GM21723 (cell line): ENCODE measurements around the gene CD70.
"Not testable (repeated sequence)": the region's sequence is repeated elsewhere in the genome, so short reads cannot be mapped to it uniquely, and the experiment has no call there.

Experiments used
- ATAC-seq: cut with Tn5 transposase; IDR thresholded peaks from one replicate; pipeline ENCODE4 v1.9.1; 2021; ENCODE audit warnings: mild to moderate bottlenecking, moderate library complexity; ENCODE audit not compliant: unreplicated experiment

Gene CD70, protein sequence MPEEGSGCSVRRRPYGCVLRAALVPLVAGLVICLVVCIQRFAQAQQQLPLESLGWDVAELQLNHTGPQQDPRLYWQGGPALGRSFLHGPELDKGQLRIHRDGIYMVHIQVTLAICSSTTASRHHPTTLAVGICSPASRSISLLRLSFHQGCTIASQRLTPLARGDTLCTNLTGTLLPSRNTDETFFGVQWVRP

GRCh38 chr19:6590827-6591319 lies at the start of gene CD70:
Gene CD70 (minus strand): TSS chr19:6591150. CDS start chr19:6591002, 148 bp downstream.
- peak; percentile 60 for ATAC-seq

GRCh38 chr19:6640333-6640732 lies 49.4 kb upstream of the CD70 start:
- ATAC-seq = not testable (repeated sequence)

- no peak for ATAC-seq
Measured at GRCh38 chr19:6639439-6639838, 48.5 kb upstream of the CD70 start.

GRCh38 chr19:6633456-6633813 lies 42.5 kb upstream of the CD70 start:
- ATAC-seq = not testable (repeated sequence)

- ATAC-seq = not testable (repeated sequence)
Measured at GRCh38 chr19:6632747-6633455, 42.0 kb upstream of the CD70 start.

DNA sequence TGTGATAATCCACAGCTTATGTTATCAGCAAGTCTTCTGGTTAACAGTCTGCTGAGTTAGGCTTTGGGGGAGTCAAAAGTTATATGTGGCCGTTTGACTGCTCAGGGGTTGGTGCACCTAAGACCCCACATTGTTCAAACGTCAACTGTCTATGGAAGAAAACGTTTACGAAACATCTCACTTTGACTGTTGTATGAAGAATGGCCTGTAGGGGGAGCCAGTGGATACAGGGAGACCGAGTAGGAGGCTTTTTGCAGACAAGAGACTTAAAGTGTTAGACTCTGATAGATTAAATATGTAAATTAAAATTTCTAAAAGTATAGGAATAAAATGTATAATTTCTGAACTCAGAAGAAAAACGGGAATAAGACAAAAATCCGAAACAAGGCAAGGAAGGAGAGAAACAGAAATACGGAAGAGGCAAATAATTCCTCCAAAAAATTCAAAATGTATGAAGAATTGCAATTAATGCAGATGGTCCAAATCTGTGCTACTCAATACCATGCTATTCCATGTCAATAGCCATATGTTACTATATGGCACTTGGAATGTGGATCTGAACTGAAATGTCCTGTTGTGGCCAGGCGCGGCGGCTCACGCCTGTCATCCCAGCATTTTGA lies 41.2 kb upstream of the CD70 start:
- ATAC-seq = no peak

GRCh38 chr19:6626764-6627163 lies 35.8 kb upstream of the CD70 start:
- ATAC-seq = no peak

- ATAC-seq = no peak
Measured at GRCh38 chr19:6617374-6617773, 26.4 kb upstream of the CD70 start.

- ATAC-seq = no peak
Measured at GRCh38 chr19:6616011-6616410, 25.1 kb upstream of the CD70 start.

DNA sequence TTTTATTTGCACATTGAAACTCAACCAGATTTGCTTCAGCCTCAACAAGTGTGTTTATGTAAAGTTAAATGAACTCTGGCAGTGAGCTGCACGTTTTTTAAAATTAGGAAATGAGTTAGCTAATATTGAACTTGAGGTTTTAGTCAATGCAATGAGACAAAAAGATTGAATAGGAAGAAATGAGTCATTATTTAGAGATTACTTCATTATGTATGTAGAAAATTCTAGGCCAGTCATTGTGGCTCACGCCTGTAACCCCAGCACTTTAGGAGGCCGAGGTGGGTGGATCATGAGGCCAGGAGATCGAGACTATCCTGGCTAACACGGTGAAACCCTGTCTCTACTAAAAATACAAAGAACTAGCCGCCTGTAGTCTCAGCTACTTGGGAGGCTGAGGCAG lies 22.8 kb upstream of the CD70 start:
- ATAC-seq = no peak

DNA sequence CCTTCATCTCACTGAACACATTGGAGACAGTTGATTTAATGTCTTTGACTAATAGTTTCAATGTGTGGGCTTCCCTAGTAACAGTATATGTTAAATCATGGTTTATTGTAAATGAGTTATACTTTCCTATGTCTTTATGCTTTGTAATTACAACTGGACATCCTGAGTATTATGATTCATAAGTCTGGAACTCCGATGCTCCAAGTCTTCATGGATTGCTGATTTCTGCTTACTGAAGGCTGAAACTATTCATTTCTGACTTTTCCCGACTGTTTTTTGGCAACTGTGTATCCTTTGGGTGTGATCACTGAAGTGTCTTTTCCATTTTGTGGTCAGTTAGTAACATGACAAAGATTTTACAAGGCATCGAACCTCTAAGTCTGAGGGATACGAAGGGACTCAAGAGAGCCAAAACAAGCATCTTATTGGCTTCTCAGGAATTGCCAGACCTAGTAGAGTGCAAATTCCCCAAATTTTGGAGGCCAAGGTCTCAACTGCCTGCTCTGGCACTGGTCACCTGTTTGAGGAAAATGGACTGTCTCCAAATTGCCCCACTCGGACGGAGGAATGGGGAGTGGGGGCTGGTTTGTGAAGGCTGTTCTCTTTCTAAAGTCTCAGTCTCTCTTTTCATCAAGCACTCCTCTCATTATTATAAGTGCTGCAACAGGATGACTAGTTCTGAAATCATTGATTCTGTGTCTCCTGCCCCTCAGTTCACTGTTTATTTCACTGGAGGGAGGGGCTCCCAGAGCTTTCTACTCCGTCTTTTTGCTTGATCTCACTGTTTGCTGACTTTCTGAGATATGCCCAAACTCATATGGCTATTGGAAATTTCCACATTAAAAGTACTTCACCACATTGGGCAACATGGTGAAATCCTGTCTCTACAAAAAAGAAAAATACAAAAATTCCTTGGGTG lies 20.2 kb upstream of the CD70 start:
- ATAC-seq = no peak

- no peak for ATAC-seq
Measured at GRCh38 chr19:6608940-6609339, 18.0 kb upstream of the CD70 start.

DNA sequence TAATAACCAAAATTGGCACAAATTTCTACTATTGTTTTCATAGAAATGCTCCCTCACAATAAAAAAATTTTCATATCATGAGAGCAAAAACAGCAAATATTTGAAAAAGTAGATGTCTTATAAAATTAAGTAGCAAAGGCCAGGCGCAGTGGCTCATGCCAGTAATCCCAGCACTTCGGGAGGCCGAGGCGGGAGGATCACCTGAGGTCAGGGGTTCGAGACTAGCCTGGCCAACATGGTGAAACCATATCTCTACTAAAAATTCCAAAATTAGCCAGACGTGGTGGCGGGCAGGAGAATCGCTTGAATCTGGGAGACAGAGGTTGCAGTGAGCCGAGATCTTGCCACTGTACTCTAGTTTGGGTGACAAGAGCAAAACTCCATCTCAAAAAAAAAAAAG lies 17.2 kb upstream of the CD70 start:
- ATAC-seq = not testable (repeated sequence)

GRCh38 chr19:6606276-6607070 lies 15.5 kb upstream of the CD70 start:
- ATAC-seq = not testable (repeated sequence)

- no peak for ATAC-seq
Measured at GRCh38 chr19:6604906-6605305, 14.0 kb upstream of the CD70 start.

GRCh38 chr19:6602729-6603114 lies 11.8 kb upstream of the CD70 start:
- no peak for ATAC-seq

- peak; percentile 78 for ATAC-seq
Measured at GRCh38 chr19:6601537-6602052, 10.6 kb upstream of the CD70 start.

DNA sequence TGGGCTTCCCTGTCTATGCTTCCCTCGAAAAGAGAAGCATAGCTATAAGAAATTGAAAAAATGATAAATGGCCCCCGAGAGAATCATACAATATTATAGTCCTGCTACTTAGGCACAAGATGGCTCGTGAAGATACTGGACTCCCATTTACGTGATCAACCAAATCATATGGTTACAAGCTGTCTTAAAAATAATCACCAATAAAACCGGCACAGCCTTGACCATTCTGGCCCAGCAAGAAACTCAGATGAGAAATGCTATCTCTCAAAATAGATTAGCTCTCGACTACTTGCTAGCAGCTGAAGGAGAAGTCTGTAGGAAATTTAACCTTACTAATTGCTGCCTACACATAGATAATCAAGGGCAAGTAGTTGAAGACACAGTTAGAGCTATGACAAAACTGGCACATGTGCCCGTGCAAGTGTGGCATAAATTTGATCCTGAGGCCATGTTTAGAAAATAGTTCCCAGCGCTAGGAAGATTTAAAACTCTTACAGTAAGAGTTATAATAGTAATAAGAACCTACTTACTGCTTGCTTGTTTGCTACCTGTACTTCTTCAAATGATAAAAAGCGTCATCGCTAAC lies 10.1 kb upstream of the CD70 start:
- ATAC-seq = not testable (repeated sequence)

DNA sequence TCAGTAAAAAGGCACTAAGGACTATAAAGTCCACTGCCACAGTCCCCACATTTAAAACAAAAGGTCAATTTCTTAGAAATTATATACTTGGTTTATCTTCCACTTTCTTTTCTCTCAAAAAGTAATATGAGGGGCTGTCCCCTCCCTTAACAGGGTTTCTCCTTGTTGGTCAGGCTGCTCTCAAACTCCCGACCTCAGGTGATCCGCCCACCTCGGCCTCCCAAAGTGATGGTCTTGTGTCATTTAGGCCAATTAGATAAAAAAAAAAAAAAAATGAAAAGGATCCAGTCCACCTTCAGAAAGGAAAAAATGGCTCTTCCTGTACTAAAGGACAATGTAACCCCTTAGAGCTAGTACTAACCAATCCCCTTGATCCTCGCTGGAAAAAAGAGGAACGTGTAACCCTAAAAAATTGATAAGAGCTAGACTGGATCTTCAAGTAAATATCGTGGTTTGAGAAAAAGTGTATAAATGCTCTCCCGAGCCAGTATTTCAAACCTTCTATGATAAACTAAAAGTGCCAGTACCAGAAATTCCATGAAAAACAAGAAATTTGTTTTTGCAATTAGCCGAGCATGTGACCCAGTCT lies 9.0 kb upstream of the CD70 start:
- no peak for ATAC-seq
